Epithelial cell of esophagus (primary cell): ENCODE measurements around the gene OR5AR1.
"Not testable (repeated sequence)": the region's sequence is repeated elsewhere in the genome, so short reads cannot be mapped to it uniquely, and the experiment has no call there.

Source experiments
- DNase-seq: peaks from one replicate; pipeline ENCODE4 v3.0.0; 2010; ENCODE audit warnings: low read depth
- H3K4me3 ChIP-seq: 2 replicates; pipeline ENCODE4 v1.5.1; 2011; ENCODE audit warnings: mild to moderate bottlenecking, low read length, control low read depth
- CTCF ChIP-seq: IDR thresholded peaks from 2 replicates; pipeline ENCODE4 v1.5.1; 2011; ENCODE audit warnings: low read depth, mild to moderate bottlenecking, low read length, control low read depth, inconsistent platforms; ENCODE audit not compliant: insufficient read depth; ENCODE audit errors: missing control alignments

Gene OR5AR1

GRCh38 chr11:56659755-56660154, 3.7 kb upstream of the OR5AR1 start:
- no peak for TF ChIP-seq CTCF
- no peak overlapping the region for H3K4me3 ChIP-seq
- DNase-seq = no peak

GRCh38 chr11:56670984-56671383, 7.5 kb downstream of the OR5AR1 start:
- DNase-seq = peak; percentile 63
- no peak overlapping the region for H3K4me3 ChIP-seq

GRCh38 chr11:56688554-56689100, 25.1 kb downstream of the OR5AR1 start:
- no peak for DNase-seq
- H3K4me3 ChIP-seq = no peak overlapping the region
- TF ChIP-seq CTCF = no peak

More at GRCh38 chr11:56670984-56671383, 7.5 kb downstream of the OR5AR1 start:
- no peak for TF ChIP-seq CTCF

GRCh38 chr11:56691179-56691578, 27.7 kb downstream of the OR5AR1 start:
- not testable (repeated sequence) for H3K4me3 ChIP-seq, DNase-seq

- no peak for DNase-seq
- no peak overlapping the region for H3K4me3 ChIP-seq
- no peak for TF ChIP-seq CTCF
These were observed 29.9 kb downstream of the OR5AR1 start for GRCh38 chr11:56693428-56693827.

- H3K4me3 ChIP-seq = no peak within 1 kb of the TSS
- DNase-seq = no peak
- TF ChIP-seq CTCF = no peak
These were observed 35.3 kb downstream of the OR5AR1 start, which contains the start of gene OR9G1 for GRCh38 chr11:56698795-56699194. Gene OR9G1, plus strand, starts transcription at chr11:56699095. Its CDS starts 1,293 bp downstream, at chr11:56700388.

- TF ChIP-seq CTCF = no peak
- DNase-seq = peak; percentile 60
- H3K4me3 ChIP-seq = no peak overlapping the region
These were observed 36.9 kb downstream of the OR5AR1 start for GRCh38 chr11:56700242-56700913.
